Colon (tissue), 2 donors: ENCODE results near the gene ITPRID1.
"Not testable (repeated sequence)": the region's sequence is repeated elsewhere in the genome, so short reads cannot be mapped to it uniquely, and the experiment has no call there.

Experiments
- FAIRE-seq: peaks from 2 replicates; lab custom pipeline; 2012; peaks lifted over from hg19 to GRCh38; lab: Jason Lieb, UNC
- donor health status: control.
- donor health status: control.

Gene ITPRID1

DNA sequence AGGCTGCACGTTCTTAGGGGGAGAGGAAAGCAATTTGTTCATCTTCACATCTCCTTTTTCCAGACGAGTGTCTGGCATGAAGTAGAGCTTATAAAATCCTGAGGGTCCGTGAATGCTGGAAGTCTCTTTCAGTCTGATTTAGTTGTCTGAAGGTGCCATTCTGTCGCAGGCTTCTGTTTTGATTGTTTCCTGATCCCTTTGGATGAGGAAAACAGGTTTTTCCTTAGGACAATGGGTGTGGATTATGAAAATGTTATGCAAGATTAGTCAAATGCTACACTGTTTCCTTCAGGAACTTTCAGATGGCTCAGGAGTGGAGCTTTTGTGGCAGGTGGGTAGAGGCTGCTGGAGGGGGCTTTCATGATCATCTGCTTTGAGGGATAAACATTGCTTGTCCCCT, at the start of gene ITPRID1:
ITPRID1 (plus strand) TSS at position 301 of the 400 bp plus-strand sequence. CDS start 38,935 bp downstream, outside the sequence.
- FAIRE-seq, result no peak

DNA sequence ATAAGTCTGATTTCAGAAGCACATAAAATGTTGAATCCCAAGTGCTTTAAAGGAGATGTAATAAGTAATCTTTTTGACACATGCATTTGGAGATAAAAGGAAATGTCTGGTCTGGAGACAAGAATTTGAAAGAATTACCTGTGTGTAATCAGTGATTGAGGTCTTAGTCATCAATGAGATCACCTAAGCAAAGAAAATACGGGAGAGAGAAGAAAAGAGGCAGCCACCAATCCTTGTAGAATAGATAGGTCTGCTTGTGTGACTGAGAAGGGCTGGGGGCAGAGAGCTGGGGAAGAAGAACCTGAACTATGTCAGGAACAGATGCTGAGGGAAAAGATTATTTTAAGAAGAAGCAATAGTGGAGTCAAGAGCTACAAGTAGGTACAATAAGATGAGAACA, 49.3 kb upstream of the ITPRID1 start:
- FAIRE-seq, result no peak

DNA sequence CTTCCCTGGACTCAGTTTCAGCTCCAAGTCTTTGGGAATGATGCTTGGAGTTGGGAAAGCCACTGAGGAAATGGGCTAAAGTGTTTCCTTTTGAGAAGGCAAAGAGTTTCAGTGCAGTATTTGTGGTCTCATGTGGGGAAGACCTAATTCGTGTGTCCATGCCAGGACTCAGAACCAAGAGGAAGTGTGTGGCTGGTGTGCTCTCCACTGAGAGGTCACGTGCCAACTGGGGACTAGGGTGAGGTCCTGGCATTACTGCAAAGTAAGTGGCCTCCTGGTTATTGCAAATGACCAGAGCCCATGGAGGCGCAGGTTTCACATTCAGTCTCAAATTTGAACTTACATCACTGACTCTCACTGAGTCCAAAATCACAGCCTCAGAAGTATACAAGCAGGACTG, 48.6 kb upstream of the ITPRID1 start:
- FAIRE-seq, result no peak

DNA sequence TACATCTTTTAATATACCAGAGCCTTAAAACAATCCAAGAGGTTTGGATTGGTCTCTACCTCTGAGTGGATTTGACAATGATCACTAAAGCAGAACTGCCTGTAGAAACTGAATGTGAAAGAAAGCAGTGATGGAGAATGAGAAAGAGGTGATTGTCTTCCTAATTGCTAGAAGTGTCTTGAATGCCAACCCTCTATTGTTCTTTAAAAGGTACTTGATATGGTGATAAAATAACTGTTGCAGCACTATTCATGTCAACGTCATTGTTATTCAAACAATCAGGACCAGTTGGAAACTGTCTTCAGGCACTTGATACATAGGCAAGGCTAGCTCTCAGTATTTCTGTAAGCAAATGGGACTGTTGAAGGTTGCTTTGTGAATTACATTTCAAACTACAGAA, 47.9 kb upstream of the ITPRID1 start:
- FAIRE-seq, result no peak

DNA sequence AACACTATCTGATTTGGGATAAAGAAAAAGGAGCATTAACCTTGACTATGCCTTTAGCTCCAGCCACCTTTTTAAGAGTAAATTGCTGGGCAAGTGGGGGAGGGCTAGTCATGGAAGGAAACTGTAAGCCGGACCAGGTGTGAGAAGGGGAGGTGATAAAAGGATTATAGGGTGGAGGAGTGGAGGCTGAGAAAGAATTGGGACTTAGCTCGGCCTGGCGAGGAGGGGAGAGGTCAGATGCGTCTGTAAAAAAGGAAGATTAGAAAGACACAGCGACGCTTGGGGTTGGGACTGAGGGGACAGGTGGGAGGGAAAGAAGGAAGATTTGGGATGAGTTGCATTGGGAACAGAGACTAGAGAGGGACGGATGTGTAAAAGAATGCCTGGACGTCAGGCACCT, 43.0 kb upstream of the ITPRID1 start:
- FAIRE-seq, result not testable (repeated sequence)

DNA sequence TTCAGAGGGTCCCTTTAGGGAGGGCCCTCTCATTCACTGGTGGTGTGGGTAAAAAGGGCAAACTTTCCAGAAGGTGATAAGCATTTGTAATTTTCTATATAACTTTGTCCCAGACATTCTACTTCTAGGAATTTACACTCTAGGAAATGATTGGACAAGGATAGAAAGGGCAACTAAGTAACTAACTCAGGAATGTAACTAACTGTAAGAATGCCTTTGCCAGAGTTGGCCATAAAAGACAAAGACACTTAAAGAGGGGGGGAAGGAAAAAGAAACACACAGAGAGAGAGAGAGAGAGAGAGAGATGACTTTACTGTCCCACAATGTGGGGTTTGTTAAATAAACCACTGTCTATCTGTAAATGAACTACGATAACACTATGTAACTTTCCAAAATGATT, 38.5 kb upstream of the ITPRID1 start:
- FAIRE-seq, result no peak

DNA sequence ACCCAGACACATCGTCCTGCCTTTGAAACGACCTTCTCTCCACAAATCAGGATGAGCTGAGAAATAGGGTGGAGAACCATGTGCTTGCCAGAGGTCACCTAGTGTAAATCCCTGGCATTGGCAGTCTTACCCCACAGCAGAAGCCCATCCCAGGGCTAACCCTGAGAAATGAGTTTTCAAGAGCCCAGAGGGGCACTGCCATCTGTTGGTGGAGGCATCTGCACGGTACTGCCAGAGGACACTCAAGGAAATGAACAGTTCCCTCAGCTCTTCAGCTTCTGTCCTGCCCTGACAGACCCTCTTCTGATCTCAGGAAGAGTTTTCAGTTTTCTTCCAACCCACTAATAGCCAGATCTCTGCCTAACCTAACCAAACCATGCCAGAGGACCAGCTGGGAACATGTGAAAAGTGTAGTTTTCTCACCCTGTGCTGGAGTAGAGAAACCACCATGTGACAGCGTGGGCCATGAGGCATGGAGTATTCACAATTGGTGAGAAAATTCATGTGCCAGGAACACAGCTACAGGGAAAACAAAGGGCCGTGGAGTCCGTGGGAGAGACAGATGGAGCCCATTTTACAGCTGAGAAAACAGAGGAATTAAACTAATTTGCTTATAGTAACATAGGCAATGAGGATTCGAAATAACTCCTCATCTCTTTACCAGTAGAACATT, 37.7 kb upstream of the ITPRID1 start:
- no peak for FAIRE-seq

DNA sequence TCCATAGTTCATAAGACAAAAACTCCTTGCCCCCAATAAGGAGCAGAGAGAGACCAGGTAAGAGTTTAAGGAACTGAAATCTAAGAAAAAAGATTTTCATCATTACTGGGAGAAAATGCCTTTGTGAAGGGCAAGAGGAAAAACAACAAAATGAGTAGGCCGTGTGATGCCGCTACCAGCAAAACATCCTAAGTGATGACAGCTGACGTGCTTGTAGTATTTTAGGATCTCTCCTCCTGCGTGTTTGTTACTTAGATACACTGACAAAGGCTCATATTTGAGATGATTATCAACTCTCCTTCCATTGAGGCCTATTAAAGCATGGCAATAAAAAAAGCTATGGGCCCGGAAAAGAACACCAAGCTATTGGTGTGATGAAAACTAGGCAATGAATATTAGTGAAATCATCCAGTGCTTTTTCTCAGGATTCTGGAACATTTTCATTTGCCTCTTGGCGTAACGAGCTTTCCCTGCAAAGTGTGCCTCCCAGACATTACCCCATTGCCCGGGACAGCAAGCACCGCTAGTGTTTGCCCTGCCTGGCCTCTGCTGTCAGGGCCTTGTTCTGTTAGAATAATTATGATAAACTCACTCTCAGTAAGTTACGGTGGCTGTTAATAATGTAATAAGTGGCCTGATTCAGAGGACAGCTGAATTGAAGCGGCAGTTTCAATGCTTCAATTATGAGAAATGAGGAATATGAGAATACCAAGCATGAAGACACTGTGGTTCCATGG, 36.8 kb upstream of the ITPRID1 start:
- no peak for FAIRE-seq

DNA sequence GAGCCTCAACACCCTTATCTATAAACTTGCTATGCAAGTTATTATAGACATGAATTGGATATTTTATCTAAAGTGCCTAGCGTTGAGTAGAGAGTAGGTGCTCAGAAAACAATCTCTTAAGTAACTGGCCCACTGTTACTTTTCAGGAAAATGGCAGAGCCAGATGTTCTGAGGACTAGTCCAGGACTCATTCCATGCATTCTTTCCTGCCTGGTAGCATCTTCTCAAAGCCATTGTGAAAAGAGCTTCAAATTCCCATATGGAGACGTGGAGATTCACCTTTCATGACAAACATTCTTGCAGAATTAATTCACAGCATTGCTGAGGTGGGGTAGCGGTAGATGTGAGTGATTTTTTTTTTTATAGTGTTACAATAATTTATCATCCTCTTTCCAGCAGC, 35.9 kb upstream of the ITPRID1 start:
- FAIRE-seq, result no peak

DNA sequence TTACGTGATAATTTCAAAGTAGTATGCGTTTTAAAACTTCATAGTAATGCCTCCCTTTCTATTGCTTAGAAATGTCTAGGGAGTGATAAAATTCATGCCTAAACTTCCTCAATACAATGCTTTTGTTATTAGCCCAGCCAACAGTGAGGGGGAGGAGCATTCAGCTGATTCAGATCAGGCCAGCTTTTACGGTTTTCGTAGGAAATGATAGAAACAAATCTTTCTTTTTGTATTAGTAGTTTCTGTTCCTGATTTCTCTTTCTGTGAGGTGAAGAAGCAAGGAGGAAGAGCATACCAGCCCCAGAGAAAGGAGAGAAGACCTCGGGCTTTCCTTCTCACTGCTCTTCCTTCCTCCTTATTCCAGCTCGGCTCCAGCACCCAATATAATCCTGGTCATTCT, 35.2 kb upstream of the ITPRID1 start:
- FAIRE-seq, result no peak

DNA sequence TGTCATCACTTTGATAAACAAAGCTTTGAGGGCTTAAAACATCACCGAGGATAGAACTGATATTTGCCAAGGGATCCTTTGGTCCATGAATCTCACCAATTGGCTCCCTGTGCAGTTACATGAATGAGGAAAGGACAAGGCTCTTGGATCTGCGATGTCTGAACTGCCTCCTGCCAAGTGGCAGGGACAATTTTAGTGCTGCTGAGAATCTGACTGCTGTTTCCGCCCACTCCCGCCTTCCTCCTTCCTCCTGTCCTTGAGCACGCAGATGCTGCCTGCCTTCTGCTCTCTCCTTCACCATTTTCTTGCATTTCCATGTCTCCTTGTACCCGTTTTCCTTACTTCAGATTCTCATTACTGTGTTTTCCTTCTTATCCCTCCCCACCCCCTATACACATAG, 26.8 kb upstream of the ITPRID1 start:
- no peak for FAIRE-seq

DNA sequence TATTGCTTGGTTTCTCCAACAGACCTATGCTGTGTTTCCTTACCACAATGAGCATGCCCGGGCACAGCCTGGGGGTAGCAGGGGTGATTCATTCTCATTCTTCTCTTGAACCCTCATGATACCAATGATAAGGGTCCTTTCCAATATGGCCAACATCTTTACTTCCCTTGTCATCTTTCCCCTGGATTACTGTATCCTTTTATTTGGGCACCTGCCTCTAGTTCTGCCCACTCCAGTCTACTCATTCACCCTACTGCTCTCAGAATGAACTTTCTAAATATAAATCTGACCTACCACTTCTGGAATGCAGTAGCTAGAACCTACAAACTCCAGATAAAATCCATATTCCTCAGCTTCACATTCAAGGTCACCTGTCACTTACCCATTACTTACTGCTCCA, 26.4 kb upstream of the ITPRID1 start:
- no peak for FAIRE-seq

DNA sequence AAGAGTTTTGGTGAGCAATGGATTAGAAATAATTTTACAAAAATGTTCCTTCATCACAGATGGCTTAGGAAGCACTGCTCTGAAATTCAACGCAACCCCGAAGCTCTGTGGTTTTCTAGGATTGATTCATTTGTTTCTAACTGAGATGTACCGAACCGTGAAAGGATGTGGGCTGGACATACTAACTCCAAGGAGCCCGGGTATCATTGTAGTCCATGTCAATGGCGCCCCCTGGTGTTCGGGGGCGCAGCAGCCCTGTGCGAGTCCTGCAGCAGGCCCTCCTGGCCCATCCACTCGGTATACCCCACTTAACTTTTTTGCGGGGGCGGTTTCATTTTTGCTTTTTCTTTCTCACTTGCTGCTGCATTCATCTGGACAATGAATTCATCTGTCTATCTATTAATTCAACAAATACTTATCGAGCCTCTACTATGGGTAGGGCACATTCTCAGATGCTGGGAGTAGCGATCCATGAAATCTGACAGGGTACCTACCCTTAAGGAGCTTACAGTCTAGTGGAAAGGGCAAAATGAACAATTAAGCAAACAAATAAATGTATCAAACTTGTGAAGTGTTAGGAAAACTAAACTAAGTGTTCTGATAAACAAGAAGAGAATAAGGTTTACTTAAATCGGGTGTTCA, 25.2 kb upstream of the ITPRID1 start:
- FAIRE-seq, result no peak

DNA sequence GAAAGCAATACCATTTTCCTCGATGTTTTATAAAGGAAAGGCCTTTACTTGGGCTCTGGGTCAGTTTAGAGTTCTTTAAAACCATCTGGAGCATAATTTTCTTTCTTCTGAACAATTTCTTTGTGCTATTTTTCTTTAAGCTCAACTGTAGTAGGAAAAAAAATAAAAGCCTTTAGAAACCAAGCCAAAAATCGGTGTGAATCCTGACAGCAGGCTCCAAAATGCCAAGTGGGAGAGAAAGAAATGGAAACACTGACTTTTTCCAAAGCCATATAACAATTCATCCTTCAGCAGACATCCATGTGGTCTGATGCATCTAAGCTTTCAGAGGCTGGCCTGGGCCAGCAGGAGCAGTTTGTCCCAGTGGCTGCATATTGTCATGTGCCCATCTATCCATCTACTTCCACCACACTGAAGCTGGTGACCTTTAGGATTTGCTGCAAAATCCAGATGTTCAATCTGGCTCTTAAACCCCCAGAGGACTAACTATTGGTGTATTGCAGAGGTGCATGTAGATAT, 23.0 kb upstream of the ITPRID1 start:
- FAIRE-seq, result no peak

DNA sequence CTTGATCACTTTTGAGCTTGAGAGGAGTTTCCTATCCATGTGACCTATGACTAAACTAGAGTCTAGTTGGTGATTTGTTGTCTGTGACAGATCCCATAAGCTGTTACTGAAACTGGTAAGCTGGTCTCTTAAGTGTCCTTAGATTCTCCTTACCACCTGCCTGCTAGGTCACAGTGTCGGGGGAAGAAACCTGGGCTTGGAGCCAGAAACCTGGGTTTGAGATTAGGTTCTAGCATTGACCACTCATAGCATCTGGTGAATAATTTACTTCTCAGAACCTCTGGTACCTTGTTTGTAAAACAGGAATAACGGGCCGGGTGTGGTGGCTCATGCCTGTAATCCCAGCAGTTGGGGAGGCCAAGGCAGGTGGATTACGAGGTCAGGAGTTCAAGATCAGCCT, 21.8 kb upstream of the ITPRID1 start:
- no peak for FAIRE-seq

DNA sequence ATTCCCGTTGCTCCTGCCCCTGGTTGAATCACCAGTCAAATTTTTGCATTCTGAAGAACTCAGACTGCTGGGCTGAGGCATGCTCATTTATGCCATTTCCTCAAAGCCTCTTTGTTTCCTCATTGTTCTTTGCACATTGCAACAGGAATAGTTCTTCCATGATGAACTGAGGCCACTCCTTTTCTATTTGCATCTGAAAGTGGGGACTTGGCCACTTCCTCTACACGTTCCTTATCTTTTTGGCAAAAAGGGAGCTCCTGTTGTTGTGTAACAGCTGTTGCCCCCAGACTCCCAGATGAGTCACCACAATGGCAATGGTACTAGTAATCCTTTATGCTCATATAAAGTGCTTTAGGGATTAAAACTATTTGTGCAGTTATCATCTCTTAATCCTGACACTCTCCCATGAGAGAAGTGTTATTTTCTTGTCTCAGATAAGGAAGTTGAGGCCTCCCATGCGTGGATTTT, 20.1 kb upstream of the ITPRID1 start:
- no peak for FAIRE-seq

DNA sequence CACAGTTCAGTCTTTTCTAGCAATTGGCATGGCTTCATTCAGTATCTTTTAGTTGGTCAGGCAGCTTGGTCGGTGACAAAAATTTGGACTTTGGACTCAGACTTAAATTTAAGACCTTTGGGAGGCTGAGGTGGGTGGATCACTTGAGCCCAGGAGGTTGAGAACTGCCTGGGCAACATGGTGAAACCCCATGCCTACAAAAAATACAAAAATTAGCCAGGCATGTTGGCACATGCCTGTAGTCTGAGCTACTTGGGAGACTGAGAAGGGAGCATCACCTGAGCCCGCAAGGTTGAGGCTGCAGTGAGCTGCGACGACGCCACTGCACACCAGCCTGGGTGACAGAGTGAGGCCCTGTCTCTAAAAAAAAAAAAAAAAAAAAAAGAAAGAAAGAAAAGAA, 19.5 kb upstream of the ITPRID1 start:
- no peak for FAIRE-seq

DNA sequence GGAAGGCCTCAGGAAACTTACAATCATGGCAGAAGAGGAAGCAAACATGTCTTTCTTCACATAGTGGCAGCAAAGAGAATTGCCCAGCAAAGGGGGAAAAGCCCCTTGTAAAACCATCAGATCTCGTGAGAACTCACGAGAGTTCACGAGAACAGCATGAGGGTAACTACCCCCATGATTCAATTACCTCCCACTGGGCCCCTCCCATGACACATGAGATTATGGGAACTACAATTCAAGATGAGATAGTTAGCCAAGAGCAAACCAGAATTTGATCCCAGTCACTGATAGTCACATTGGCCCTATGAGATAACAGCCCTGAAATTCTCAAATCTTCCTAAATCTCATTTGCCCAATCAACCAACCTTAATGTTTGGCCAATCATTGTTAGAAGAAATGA, 18.2 kb upstream of the ITPRID1 start:
- FAIRE-seq, result no peak

DNA sequence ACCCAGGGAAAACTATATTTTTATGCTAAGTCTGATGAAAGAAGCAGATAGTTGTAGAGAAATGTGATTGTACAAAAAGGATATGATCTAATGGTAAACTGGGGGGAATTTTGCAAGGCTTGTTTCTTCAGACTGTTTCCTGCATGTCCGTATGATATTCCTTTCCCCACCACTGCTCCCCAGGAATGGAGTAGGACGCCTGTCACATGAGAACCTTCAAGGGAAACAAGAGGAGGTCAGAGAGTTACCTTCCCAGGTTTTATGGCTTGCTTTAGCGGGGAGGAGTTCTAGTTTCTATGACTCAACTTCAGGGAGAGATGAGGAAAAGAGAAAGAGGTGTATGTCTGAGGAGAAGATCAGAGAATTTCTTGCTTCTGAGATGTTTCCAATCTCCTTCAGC, 16.4 kb upstream of the ITPRID1 start:
- FAIRE-seq, result no peak

DNA sequence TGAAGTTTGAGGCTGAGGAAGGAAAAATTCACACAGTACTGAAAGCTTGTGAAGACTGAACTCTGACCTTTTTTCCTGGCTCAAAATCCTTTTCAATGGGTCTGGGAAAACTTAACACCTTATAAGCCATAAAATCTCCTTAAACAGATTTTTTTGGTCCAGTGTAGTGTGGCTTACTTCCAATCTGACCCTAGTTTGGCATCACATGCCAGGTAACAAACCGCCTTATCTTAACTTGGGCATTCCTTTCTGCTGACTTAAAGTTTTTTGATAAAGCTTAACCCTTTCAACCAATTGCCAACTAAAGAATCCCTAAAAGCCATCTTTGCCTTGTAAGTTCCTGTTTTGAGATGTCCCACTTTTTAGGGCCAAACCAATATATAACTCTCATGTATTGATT, 13.2 kb upstream of the ITPRID1 start:
- FAIRE-seq, result no peak

DNA sequence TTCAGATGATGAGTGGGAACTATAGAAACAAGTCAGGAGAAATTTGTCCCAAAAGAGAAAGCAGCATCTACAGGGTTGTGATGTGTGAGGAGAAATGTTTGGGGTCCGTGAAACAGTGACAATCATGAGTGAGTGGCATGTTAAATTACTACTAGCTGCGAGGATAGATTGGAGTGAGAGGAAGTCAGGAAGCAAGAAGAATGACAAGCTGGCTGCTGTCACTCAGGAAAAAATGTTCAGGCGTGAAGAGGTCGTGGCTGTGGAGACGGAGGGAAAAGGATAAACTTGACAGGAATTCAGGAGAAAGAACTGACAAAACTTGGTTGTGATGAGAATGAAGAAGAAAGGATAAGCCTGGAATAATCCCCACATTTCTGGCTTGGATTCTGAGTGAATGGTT, 5.1 kb upstream of the ITPRID1 start:
- FAIRE-seq, result no peak

DNA sequence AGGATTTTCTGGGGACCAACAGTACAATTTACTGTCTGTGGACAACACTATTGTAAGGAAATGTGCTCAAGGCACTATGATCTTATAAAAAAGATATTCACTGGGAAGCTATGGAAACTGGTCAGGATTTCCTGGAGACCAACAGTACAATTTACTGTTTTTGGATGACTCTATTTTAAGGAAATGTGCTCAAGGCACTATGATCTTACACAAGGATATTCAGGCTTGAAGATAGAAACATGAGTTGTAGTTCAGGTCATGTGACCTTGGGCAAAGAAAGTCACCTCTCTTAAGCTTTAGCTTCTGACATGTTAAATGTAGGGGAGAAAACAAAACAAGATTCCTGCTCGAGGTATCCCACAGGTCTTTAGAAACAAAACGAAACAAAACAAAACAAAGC, 1.7 kb upstream of the ITPRID1 start:
- FAIRE-seq, result no peak
